ENCODE results near the gene RDX.

The RDX gene

GRCh38 chr11:110160016-110160415, 136.4 kb downstream of the RDX start:
- Histone ChIP-seq H3K9me3 (ENCODE audit: control insufficient read depth, insufficient read depth, low read length) (no peaks in the 10 kb centered on the region), H3K4me2 (ENCODE audit: low read length) (no peak overlapping the region), H3K27me3 (ENCODE audit: control insufficient read depth, low read length) (no peaks in the 10 kb centered on the region), H3K4me1 (ENCODE audit: control insufficient read depth, low read length) (no peaks in the 10 kb centered on the region), H3K79me2 (ENCODE audit: control insufficient read depth, low read length) (no peaks in the 10 kb centered on the region), H3K9me2 (replicated peaks; ENCODE audit: control insufficient read depth, low read length) (no peaks in the 10 kb centered on the region), H3F3A (ENCODE audit: control insufficient read depth, insufficient read depth) (no peaks in the 10 kb centered on the region), H3K27ac (ENCODE audit: low read depth, low read length) (no peak overlapping the region), H3K36me3 (ENCODE audit: control insufficient read depth, low read length) (no peaks in the 10 kb centered on the region), H3K4me3 (ENCODE audit: low read length) (no peak overlapping the region), H4K20me1 (ENCODE audit: control insufficient read depth, insufficient read depth, low read depth, low read length) (no peaks in the 10 kb centered on the region)
- TF ChIP-seq EZH2phosphoT487 (IDR thresholded peaks at IDR 0.05; ENCODE audit: borderline replicate concordance, low read length): no peak
- no peak for TF ChIP-seq CTCF (IDR thresholded peaks at IDR 0.05; ENCODE audit: low read depth, low read length, poor library complexity, severe bottlenecking)

GRCh38 chr11:110159476-110159875, 136.9 kb downstream of the RDX start:
- no peaks in the 10 kb centered on the region for H4K20me1 ChIP-seq (ENCODE audit: control insufficient read depth, insufficient read depth, low read depth, low read length)
- H3K27ac ChIP-seq (ENCODE audit: low read depth, low read length): no peak overlapping the region
- no peak overlapping the region for H3K4me2 ChIP-seq (ENCODE audit: low read length)
- H3F3A ChIP-seq (ENCODE audit: control insufficient read depth, insufficient read depth): no peaks in the 10 kb centered on the region
- H3K4me1 ChIP-seq (ENCODE audit: control insufficient read depth, low read length): no peaks in the 10 kb centered on the region
- no peaks in the 10 kb centered on the region for H3K9me2 ChIP-seq (replicated peaks; ENCODE audit: control insufficient read depth, low read length)
- H3K79me2 ChIP-seq (ENCODE audit: control insufficient read depth, low read length): no peaks in the 10 kb centered on the region
- H3K4me3 ChIP-seq (ENCODE audit: low read length): no peak overlapping the region
- no peaks in the 10 kb centered on the region for H3K36me3 ChIP-seq (ENCODE audit: control insufficient read depth, low read length)
- no peaks in the 10 kb centered on the region for H3K27me3 ChIP-seq (ENCODE audit: control insufficient read depth, low read length)
- H3K9me3 ChIP-seq (ENCODE audit: control insufficient read depth, insufficient read depth, low read length): no peaks in the 10 kb centered on the region
- TF ChIP-seq EZH2phosphoT487 (IDR thresholded peaks at IDR 0.05; ENCODE audit: borderline replicate concordance, low read length) (no peak), CTCF (IDR thresholded peaks at IDR 0.05; ENCODE audit: low read depth, low read length, poor library complexity, severe bottlenecking) (no peak)

GRCh38 chr11:110158317-110159200, 137.9 kb downstream of the RDX start:
- Histone ChIP-seq H3K4me2 (ENCODE audit: low read length) (no peak overlapping the region), H3K4me3 (ENCODE audit: low read length) (no peak overlapping the region), H3K27me3 (ENCODE audit: control insufficient read depth, low read length) (no peaks in the 10 kb centered on the region), H4K20me1 (ENCODE audit: control insufficient read depth, insufficient read depth, low read depth, low read length) (no peaks in the 10 kb centered on the region), H3K4me1 (ENCODE audit: control insufficient read depth, low read length) (no peaks in the 10 kb centered on the region), H3K36me3 (ENCODE audit: control insufficient read depth, low read length) (no peaks in the 10 kb centered on the region), H3K27ac (ENCODE audit: low read depth, low read length) (no peak overlapping the region), H3K79me2 (ENCODE audit: control insufficient read depth, low read length) (no peaks in the 10 kb centered on the region), H3K9me3 (ENCODE audit: control insufficient read depth, insufficient read depth, low read length) (no peaks in the 10 kb centered on the region), H3K9me2 (replicated peaks; ENCODE audit: control insufficient read depth, low read length) (no peaks in the 10 kb centered on the region), H3F3A (ENCODE audit: control insufficient read depth, insufficient read depth) (no peaks in the 10 kb centered on the region)
- no peak for TF ChIP-seq EZH2phosphoT487 (IDR thresholded peaks at IDR 0.05; ENCODE audit: borderline replicate concordance, low read length)
- no peak for TF ChIP-seq CTCF (IDR thresholded peaks at IDR 0.05; ENCODE audit: low read depth, low read length, poor library complexity, severe bottlenecking)

Measured in DOHH2 (cell line).